ENCODE measurements around the gene ACVR1C. TPM values are rescaled to one million over a fixed set of nuclear protein-coding genes. Genes with fewer than 3 reads are reported as not detected.
"Not testable (repeated sequence)": the region's sequence is repeated elsewhere in the genome, so short reads cannot be mapped to it uniquely, and the experiment has no call there.

The ACVR1C gene
- total and polyA plus RNA-seq, 7 donors = 0.13 to 1.9 (median 1.1) TPM

GRCh38 chr2:157528963-157529751, 99.5 kb downstream of the ACVR1C start:
- H3K9me3 ChIP-seq = no peaks in the 10 kb centered on the region
- intact Hi-C loops (cut with DNase I) = no loop called here
- WGBS, 3 donors = 91 to 94% (median 91%) methylated on average over 4 of the region's 4 CpGs
- no peaks in the 10 kb centered on the region for H3K36me3 ChIP-seq (ENCODE audit: insufficient read depth in 1 of 2, low read depth in 1 of 2)
- no peaks in the 10 kb centered on the region for H3K4me1 ChIP-seq
- H3K4me3 ChIP-seq = no peak overlapping the region
- no peaks in the 10 kb centered on the region for H3K27me3 ChIP-seq (ENCODE audit: insufficient read depth in 3 of 3, low read length in 2 of 3)
- ATAC-seq = no peak
- no peak for DNase-seq
- no peak for TF ChIP-seq CTCF (IDR thresholded peaks at IDR 0.05)
- no peak overlapping the region for H3K27ac ChIP-seq

- DNase-seq (no peak), ATAC-seq (no peak)
- Histone ChIP-seq H3K27me3 (ENCODE audit: insufficient read depth in 3 of 3, low read length in 2 of 3) (no peaks in the 10 kb centered on the region), H3K4me1 (no peaks in the 10 kb centered on the region), H3K27ac (no peak overlapping the region), H3K36me3 (ENCODE audit: insufficient read depth in 1 of 2, low read depth in 1 of 2) (no peaks in the 10 kb centered on the region), H3K4me3 (no peak overlapping the region), H3K9me3 (no peaks in the 10 kb centered on the region)
- TF ChIP-seq CTCF (IDR thresholded peaks at IDR 0.05) = no peak
- intact Hi-C loops (cut with DNase I) = no loop called here
- 58 to 82% (median 75%) methylated on average over 2 of the region's 2 CpGs for WGBS, 3 donors
Measured at GRCh38 chr2:157526070-157526469, 102.6 kb downstream of the ACVR1C start.

- Histone ChIP-seq H3K27me3 (ENCODE audit: insufficient read depth in 3 of 3, low read length in 2 of 3) (no peaks in the 10 kb centered on the region), H3K9me3 (no peaks in the 10 kb centered on the region), H3K4me1 (no peaks in the 10 kb centered on the region), H3K36me3 (ENCODE audit: insufficient read depth in 1 of 2, low read depth in 1 of 2) (no peaks in the 10 kb centered on the region), H3K4me3 (no peak overlapping the region), H3K27ac (no peak overlapping the region)
- intact Hi-C loops (cut with DNase I) = no loop called here
- 88 to 90% (median 88%) methylated on average over 4 of the region's 4 CpGs for WGBS, 3 donors
- no peak for ATAC-seq
- no peak for DNase-seq
- no peak for TF ChIP-seq CTCF (IDR thresholded peaks at IDR 0.05)
Measured at GRCh38 chr2:157523270-157524247, 105.1 kb downstream of the ACVR1C start.

GRCh38 chr2:157514966-157515365, 113.7 kb downstream of the ACVR1C start:
- H3K36me3 ChIP-seq (ENCODE audit: insufficient read depth in 1 of 2, low read depth in 1 of 2); H3K9me3 ChIP-seq; H3K27ac ChIP-seq; H3K4me1 ChIP-seq; intact Hi-C loops (cut with DNase I); H3K27me3 ChIP-seq (ENCODE audit: insufficient read depth in 3 of 3, low read length in 2 of 3); ATAC-seq; H3K4me3 ChIP-seq; DNase-seq: not testable (repeated sequence)
- WGBS, 3 donors = 94 to 96% (median 94%) methylated on average over 7 to 15 of the region's 15 CpGs

- Histone ChIP-seq H3K27me3 (ENCODE audit: insufficient read depth in 3 of 3, low read length in 2 of 3) (peaks cover 0 to 2% (median 0%) of the 10 kb centered on the region in 3 donors), H3K36me3 (ENCODE audit: insufficient read depth in 1 of 2, low read depth in 1 of 2) (no peaks in the 10 kb centered on the region), H3K4me1 (no peaks in the 10 kb centered on the region), H3K27ac (no peak overlapping the region), H3K9me3 (no peaks in the 10 kb centered on the region), H3K4me3 (no peak overlapping the region)
- no peak for TF ChIP-seq CTCF (IDR thresholded peaks at IDR 0.05)
- no peak for DNase-seq
- no peak for ATAC-seq
- WGBS, 3 donors = 34 to 42% (median 42%) methylated on average over 2 of the region's 2 CpGs
- intact Hi-C loops (cut with DNase I) = loop anchor here in 1 of 2 donors (10.0 kb wide), 1 partner anchor 265 kb away; no protein-coding TSS in a partner anchor
Measured at GRCh38 chr2:157509744-157510143, 118.9 kb downstream of the ACVR1C start.
